LNCAP (cell line): ENCODE results near the gene OBP2A.

Source experiments
- TF ChIP-seq, protein P1 (sequence below): fragments of 450-650 bp; IDR thresholded peaks from 2 replicates; pipeline ENCODE4 v1.5.1; 2017; ENCODE audit warnings: mild to moderate bottlenecking

OBP2A gene

DNA sequence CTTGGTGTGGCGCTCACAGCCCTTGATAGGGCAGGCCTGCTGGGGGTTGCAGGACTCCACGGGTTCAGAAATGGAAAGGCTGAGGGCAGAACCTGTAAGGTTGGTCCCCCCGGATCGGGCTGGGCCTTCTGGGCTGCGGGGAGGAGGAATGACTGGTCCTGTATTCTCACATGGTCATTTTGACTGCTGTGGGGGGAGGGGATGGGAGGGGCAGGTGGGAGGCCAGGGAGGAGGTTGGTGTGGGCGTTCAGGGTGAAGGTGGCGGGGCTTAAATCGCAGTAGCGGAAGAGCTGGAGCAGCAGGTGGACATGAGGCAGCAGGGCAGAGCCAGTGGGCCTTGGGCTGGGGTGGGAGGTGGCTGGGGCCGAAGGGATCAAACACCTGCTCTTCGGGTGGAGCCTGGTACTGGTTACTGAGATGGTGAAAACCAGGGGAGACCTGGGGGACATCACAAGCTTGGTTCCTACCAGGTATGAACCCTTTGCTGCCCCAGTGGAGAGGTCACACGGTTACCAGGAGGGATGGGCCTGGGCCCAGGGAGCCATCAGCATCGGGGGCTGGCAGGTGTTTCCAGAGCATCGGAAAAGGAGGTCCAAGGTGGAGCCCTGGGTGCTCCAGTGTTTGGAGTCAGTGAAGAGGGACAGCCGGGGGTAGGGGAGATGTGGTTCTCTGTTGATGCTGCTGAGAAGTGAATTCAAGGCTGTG is 43.6 kb upstream of the OBP2A start:
- TF ChIP-seq, protein P1, sequence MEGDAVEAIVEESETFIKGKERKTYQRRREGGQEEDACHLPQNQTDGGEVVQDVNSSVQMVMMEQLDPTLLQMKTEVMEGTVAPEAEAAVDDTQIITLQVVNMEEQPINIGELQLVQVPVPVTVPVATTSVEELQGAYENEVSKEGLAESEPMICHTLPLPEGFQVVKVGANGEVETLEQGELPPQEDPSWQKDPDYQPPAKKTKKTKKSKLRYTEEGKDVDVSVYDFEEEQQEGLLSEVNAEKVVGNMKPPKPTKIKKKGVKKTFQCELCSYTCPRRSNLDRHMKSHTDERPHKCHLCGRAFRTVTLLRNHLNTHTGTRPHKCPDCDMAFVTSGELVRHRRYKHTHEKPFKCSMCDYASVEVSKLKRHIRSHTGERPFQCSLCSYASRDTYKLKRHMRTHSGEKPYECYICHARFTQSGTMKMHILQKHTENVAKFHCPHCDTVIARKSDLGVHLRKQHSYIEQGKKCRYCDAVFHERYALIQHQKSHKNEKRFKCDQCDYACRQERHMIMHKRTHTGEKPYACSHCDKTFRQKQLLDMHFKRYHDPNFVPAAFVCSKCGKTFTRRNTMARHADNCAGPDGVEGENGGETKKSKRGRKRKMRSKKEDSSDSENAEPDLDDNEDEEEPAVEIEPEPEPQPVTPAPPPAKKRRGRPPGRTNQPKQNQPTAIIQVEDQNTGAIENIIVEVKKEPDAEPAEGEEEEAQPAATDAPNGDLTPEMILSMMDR: no peak

DNA sequence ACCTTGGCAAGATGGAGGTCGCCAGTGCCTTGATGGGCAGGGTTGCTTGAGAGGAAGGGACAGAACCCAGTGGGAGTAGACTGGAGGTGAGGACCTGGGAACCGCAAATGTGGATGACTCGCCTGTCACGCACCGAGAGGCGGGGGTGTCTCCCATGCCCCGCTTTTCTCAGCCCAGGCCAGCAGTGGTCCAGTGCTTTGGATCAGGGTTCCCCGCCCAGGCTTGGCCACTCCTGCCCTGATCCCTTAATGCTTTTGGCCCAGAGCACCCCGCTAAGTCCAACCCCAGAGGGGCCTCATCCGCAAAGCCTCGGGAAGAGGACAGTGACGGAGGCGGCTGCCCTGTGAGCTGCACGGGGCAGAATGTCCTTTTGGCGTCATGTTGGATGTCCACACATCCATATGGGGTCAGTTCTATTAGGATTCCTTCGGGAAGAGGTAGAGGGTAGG is 43.0 kb upstream of the OBP2A start:
- TF ChIP-seq, protein P1: no peak

DNA sequence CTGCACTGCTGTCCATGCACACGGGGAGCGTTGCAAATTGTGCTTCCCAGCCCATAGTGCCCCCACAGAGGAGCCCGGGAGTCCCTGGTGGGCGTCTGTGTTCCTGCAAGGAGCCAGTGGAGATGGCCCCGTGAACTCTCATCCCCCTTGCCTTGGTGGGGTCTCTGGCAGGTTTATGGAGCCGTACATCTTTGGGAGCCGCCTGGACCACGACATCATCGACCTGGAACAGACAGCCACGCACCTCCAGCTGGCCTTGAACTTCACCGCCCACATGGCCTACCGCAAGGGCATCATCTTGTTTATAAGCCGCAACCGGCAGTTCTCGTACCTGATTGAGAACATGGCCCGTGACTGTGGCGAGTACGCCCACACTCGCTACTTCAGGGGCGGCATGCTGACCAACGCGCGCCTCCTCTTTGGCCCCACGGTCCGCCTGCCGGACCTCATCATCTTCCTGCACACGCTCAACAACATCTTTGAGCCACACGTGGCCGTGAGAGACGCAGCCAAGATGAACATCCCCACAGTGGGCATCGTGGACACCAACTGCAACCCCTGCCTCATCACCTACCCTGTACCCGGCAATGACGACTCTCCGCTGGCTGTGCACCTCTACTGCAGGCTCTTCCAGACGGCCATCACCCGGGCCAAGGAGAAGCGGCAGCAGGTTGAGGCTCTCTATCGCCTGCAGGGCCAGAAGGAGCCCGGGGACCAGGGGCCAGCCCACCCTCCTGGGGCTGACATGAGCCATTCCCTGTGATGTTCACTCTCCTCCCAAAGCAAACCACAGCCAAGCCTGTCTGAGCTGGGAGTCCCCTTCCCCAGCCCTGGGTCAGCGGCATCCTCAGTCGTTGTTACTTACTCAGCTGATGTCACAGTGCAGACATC is 42.3 kb upstream of the OBP2A start:
- TF ChIP-seq, protein P1: no peak

DNA sequence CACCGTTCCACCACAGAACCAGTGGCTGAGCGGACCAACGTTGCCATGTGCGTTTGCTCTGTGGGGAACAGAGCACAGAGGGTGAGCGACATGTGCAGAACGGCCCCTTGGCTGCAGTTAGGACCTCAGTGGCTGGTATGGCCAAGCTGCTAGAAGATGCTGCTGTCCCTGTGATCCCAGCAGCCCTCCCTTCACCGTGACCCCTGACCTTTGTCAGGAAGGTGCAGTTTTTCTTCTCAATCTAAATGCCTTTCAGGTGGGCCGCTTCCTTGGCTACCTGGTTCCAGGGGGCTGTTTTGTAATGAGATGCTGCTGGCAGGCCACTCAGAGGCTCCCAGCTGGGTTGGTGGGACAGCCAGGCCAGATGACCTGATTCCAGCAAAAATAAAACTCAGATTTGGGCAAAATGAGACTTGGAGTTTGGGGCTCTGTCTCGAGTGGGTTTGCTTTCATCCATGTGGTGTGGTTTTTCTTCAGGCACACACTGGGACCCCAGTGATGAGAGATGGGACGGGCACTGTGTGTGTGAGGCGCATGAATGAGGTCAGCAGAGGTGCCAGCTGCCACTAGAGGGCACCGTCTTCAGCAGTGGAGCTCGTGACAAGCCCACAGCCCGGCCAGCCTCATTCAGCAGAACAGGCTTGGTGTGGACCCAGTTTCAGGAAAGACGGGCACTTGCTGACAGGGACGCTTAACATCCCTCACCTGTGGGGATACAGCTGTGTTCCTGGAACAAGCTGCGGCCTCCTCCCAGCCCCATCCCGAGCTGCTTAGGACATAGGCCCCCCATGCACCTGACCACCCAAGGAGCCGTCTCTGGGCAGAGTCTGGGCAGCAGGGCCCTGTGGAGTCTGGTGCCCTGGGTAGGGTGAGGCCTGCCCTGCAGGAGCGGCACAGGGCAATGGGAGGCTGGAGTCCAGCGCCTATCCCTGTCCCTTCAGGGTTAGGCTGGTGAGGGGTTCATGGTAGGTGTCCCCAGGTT is 41.4 kb upstream of the OBP2A start:
- TF ChIP-seq, protein P1: peak; percentile 93

DNA sequence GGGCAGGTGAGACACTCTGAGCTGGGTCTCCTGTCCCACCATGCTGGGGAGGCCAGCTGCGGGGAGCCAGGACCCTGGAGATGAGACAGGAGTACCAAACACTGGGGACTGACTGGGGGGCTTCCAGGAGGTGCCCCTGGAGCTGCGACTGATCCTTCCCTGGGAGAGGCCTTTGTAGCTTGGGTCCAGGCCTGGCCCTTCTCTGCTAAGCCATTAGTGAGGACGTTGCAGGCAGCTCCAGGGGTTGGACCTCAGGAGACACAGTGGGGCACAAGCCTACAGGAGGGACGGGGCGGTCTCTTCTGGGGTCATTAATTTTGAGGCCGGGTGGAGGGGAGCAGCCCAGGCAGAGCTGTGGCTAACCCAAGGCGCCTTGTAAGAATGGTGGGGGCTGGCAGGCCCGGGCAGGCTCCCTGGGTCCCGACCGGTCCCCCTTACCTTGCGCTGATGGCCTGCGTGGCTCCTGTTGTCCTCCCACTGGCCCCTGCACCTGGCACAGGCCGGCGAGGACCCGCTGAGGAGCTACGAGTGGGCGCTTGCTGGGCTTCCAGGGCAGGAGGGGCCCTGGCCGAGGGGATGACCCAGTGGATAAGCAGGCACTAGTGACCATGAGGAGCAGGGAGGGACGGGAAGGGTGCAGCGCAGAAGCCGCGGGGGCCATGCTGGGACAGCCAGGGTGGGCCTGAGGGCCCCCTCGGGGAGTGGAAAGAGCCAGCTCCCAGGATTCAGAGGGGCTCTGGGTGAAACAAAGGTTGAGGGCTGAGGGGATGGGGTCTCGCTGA is 40.3 kb upstream of the OBP2A start:
- TF ChIP-seq, protein P1: no peak

DNA sequence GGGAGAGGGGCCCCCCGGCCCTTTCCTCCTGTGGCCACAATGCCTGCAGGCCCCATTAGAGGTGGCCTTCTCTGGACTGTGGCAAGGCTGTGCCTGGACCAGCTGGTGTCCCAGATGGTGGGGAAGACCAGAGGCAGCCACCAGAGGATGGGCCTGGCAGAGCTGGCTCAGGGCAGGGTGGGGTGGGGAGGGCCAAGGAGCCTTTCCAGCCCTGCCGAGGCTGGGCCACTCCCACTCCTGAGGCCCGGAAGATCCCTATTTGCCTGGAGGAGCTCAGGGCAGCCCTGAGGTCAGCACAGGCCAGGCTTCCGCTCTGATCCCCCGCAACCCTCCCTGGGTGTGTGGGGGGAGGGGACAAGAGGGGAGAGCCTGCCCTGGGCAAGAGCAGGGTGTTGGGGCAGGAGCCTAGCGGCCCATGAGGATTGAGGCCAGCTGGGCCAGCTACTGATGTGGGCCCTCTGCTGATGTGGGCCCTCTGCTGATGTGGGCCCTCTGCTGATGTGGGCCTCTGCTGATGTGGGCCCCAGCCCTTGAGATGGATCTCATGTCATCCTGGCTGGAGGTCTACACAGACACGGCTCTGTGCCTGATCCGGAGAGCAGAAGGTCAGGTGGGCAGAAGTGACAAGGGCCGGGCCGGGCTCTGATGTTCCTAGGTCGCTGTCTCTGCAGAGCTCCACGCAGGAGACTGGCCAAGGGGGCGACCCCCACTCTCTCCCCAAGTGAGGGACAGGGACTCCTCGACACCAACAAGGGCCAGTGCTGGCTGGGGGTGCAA is 39.4 kb upstream of the OBP2A start:
- TF ChIP-seq, protein P1: no peak
